Measurements from ENCODE around the gene TMEM165.

DNA sequence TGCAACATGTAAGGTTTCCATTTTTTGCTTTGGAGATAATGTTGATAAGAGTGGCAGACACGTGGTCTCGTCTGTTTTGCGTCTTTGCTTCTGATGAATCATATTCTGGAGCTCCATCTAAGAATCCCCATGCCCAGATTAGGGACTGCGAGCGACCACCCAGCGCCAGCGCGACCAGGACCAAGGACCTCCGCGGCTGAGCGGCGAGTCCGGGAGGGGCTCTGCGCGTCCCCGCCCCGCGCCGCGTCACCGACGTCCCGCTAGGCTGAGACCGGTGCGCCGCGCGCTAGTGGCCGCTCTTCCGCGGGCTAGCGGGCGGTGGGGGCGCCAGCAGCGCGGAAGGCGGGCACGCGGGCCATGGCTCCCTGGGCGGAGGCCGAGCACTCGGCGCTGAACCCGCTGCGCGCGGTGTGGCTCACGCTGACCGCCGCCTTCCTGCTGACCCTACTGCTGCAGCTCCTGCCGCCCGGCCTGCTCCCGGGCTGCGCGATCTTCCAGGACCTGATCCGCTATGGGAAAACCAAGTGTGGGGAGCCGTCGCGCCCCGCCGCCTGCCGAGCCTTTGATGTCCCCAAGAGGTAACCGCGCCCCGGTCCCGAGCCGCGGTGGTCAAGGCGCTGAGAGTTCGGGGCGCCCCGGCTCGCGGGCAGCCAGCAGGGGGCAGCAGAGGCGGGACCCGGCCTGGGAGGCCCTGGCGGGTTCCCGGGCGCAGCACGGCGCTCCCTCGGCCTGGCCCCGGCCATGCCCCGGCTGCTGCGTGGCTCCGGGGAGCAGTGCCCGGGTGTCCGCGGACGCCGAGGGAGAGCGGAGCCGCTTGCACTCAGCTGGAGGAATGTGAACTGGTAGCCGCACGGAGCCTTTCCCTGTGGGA is 49.5 kb upstream of the TMEM165 start, which contains the start of gene SRD5A3:
- no peak for TF ChIP-seq SPI1 (IDR thresholded peaks at IDR 0.05; ENCODE audit: low read depth, low read length)
- no peak; the same call in 1 of the 2 replicates for TF ChIP-seq POU2F2 (IDR thresholded peaks at IDR 0.05; ENCODE audit: low read depth, low read length)
- no peak; the same call in 1 of the 2 replicates for TF ChIP-seq POLR2A (IDR thresholded peaks at IDR 0.05; ENCODE audit: low read depth, low read length)
- no peak for TF ChIP-seq TAF1 (IDR thresholded peaks at IDR 0.05; ENCODE audit: low read depth, low read length)
